ENCODE measurements around the gene RYR1. TPM values are rescaled to one million over a fixed set of nuclear protein-coding genes. Genes with fewer than 3 reads are reported as not detected.

Gene RYR1
- total and polyA plus RNA-seq, 2 experiments from 2014 or later = 0.07 to 0.21 TPM

DNA sequence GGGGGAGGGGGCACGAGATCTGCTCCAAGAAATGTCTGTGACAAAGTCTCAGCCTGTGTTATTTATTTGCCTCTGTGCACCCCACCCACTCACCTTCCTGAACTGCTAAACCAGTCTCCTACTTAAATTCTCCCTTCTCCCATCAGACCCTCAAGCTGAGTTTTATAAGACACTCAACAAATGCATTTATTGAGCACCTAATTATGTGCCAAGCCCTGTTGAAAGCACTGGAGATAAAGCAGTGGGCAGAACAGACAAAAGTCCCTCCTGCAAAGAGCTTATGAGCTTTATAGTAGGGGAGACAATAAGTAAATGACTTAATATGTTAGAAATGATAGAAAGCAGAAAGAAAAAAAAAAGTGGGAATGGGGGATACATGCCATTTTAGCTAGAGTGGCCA is 34.0 kb upstream of the RYR1 start:
- Histone ChIP-seq H3K9me2 (replicated peaks; ENCODE audit: insufficient read depth) (no peaks in the 10 kb centered on the region), H3K4me2 (no peak overlapping the region), H3K9me3 (ENCODE audit: low read depth) (no peaks in the 10 kb centered on the region), H3K36me3 (replicated peaks; ENCODE audit: insufficient read depth, low read depth) (no peaks in the 10 kb centered on the region), H3K79me2 (peaks cover 4% of the 10 kb centered on the region), H2AFZ (no peak overlapping the region), H3K4me3 (no peak overlapping the region), H3K27me3 (no peaks in the 10 kb centered on the region), H4K20me1 (ENCODE audit: insufficient read depth, poor library complexity, severe bottlenecking) (no peaks in the 10 kb centered on the region), H3K27ac (no peak overlapping the region), H3K4me1 (ENCODE audit: insufficient read depth) (no peaks in the 10 kb centered on the region)
- TF ChIP-seq EZH2 (IDR thresholded peaks at IDR 0.05; ENCODE audit: borderline replicate concordance) = no peak
- TF ChIP-seq EZH2phosphoT487 (IDR thresholded peaks at IDR 0.05; ENCODE audit: low read depth, severe bottlenecking, unreplicated experiment) = no peak
- TF ChIP-seq, protein P1, sequence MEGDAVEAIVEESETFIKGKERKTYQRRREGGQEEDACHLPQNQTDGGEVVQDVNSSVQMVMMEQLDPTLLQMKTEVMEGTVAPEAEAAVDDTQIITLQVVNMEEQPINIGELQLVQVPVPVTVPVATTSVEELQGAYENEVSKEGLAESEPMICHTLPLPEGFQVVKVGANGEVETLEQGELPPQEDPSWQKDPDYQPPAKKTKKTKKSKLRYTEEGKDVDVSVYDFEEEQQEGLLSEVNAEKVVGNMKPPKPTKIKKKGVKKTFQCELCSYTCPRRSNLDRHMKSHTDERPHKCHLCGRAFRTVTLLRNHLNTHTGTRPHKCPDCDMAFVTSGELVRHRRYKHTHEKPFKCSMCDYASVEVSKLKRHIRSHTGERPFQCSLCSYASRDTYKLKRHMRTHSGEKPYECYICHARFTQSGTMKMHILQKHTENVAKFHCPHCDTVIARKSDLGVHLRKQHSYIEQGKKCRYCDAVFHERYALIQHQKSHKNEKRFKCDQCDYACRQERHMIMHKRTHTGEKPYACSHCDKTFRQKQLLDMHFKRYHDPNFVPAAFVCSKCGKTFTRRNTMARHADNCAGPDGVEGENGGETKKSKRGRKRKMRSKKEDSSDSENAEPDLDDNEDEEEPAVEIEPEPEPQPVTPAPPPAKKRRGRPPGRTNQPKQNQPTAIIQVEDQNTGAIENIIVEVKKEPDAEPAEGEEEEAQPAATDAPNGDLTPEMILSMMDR (IDR thresholded peaks at IDR 0.05; ENCODE audit: poor library complexity) = no peak
- DNase-seq (ENCODE audit: low spot score) = no peak
- WGBS (ENCODE audit: low lambda C conversion rate, missing lambda C conversion rate) = 71% methylated on average over 1 of the region's 1 CpG

DNA sequence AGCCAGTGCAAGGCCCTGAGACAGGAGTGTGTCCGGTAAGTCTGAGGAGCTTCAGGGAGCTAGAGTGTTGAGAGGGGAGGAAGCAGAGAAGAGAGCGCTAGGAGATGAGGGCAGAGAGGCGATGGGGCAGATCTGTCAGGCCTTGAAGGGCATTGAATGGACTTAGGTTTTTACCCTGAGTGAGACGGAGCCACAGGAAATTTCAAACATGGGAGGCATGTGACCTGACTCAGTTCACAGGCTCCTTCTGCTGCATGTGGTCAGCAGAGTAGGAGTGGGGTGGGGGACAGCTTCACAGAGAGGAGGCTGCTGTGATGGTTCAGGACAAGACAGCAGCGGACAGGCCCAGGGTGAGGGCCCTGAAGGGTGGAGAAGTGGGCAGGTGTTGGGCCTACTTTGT is 33.1 kb upstream of the RYR1 start:
- H3K36me3 ChIP-seq (replicated peaks; ENCODE audit: insufficient read depth, low read depth) = no peaks in the 10 kb centered on the region
- no peaks in the 10 kb centered on the region for H3K4me1 ChIP-seq (ENCODE audit: insufficient read depth)
- H3K9me2 ChIP-seq (replicated peaks; ENCODE audit: insufficient read depth) = no peaks in the 10 kb centered on the region
- H2AFZ ChIP-seq = no peak overlapping the region
- H3K79me2 ChIP-seq = peaks cover 4% of the 10 kb centered on the region
- no peaks in the 10 kb centered on the region for H4K20me1 ChIP-seq (ENCODE audit: insufficient read depth, poor library complexity, severe bottlenecking)
- H3K27ac ChIP-seq = no peak overlapping the region
- WGBS (ENCODE audit: low lambda C conversion rate, missing lambda C conversion rate) = 80% methylated on average over 5 of the region's 5 CpGs
- no peak for DNase-seq (ENCODE audit: low spot score)
- H3K4me2 ChIP-seq = no peak overlapping the region
- no peak for TF ChIP-seq EZH2 (IDR thresholded peaks at IDR 0.05; ENCODE audit: borderline replicate concordance)
- TF ChIP-seq, protein P1 (IDR thresholded peaks at IDR 0.05; ENCODE audit: poor library complexity) = no peak
- no peak for TF ChIP-seq EZH2phosphoT487 (IDR thresholded peaks at IDR 0.05; ENCODE audit: low read depth, severe bottlenecking, unreplicated experiment)
- no peak overlapping the region for H3K4me3 ChIP-seq
- no peaks in the 10 kb centered on the region for H3K9me3 ChIP-seq (ENCODE audit: low read depth)
- H3K27me3 ChIP-seq = no peaks in the 10 kb centered on the region

GRCh38 chr19:38401148-38401547 is 32.3 kb upstream of the RYR1 start:
- TF ChIP-seq EZH2 (IDR thresholded peaks at IDR 0.05; ENCODE audit: borderline replicate concordance) (no peak), EZH2phosphoT487 (IDR thresholded peaks at IDR 0.05; ENCODE audit: low read depth, severe bottlenecking, unreplicated experiment) (no peak)
- TF ChIP-seq, protein P1 (IDR thresholded peaks at IDR 0.05; ENCODE audit: poor library complexity) = no peak
- Histone ChIP-seq H3K27ac (no peak overlapping the region), H3K36me3 (replicated peaks; ENCODE audit: insufficient read depth, low read depth) (no peaks in the 10 kb centered on the region), H3K4me1 (ENCODE audit: insufficient read depth) (no peaks in the 10 kb centered on the region), H3K79me2 (peaks cover 4% of the 10 kb centered on the region), H3K27me3 (no peaks in the 10 kb centered on the region), H3K4me3 (no peak overlapping the region), H3K9me2 (replicated peaks; ENCODE audit: insufficient read depth) (no peaks in the 10 kb centered on the region), H4K20me1 (ENCODE audit: insufficient read depth, poor library complexity, severe bottlenecking) (no peaks in the 10 kb centered on the region), H3K9me3 (ENCODE audit: low read depth) (no peaks in the 10 kb centered on the region), H3K4me2 (no peak overlapping the region), H2AFZ (no peak overlapping the region)
- no peak for DNase-seq (ENCODE audit: low spot score)
- WGBS (ENCODE audit: low lambda C conversion rate, missing lambda C conversion rate) = 67% methylated on average over 3 of the region's 3 CpGs

DNA sequence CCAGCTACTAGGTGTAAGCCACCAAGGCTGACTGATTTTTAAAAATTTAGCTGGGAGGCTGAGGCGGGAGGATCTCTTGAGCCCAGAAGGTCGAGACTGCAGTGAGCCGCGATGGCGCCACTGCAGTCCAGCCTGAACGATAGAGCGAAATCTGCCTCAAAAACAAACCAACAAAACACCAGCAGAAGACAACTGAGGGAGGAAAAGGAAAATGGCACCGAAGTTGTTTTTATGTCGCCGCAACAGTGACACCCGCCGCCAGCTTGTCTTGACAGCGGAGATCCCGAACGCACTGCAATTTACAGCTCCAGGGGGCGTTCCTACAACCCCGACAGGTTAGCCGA is 30.9 kb upstream of the RYR1 start:
- Histone ChIP-seq H3K4me3 (no peak overlapping the region), H3K36me3 (replicated peaks; ENCODE audit: insufficient read depth, low read depth) (no peaks in the 10 kb centered on the region), H3K27me3 (no peaks in the 10 kb centered on the region), H3K27ac (no peak overlapping the region), H3K79me2 (peaks cover 4% of the 10 kb centered on the region), H3K4me1 (ENCODE audit: insufficient read depth) (no peaks in the 10 kb centered on the region), H3K9me3 (ENCODE audit: low read depth) (no peaks in the 10 kb centered on the region), H3K4me2 (peak overlapping the region; percentile 76), H4K20me1 (ENCODE audit: insufficient read depth, poor library complexity, severe bottlenecking) (no peaks in the 10 kb centered on the region), H2AFZ (peak overlapping the region; percentile 60), H3K9me2 (replicated peaks; ENCODE audit: insufficient read depth) (no peaks in the 10 kb centered on the region)
- TF ChIP-seq, protein P1 (IDR thresholded peaks at IDR 0.05; ENCODE audit: poor library complexity) = no peak
- TF ChIP-seq EZH2 (IDR thresholded peaks at IDR 0.05; ENCODE audit: borderline replicate concordance) (no peak), EZH2phosphoT487 (IDR thresholded peaks at IDR 0.05; ENCODE audit: low read depth, severe bottlenecking, unreplicated experiment) (no peak)
- WGBS (ENCODE audit: low lambda C conversion rate, missing lambda C conversion rate) = 11% methylated on average over 18 of the region's 18 CpGs
- no peak for DNase-seq (ENCODE audit: low spot score)

Data from hepatocyte (in vitro differentiated cells).